Activated naive CD4-positive, alpha-beta T cell treated with anti-CD3 and anti-CD28 coated beads, Interleukin-2, amount 10 ng/mL, durations not matched to agents 7 days and 5 days (primary cell): ENCODE measurements around the gene FAM9C.
A peak's percentile ranks its signal among the peaks of the same experiment; 100 is the strongest.

Experiments used
- CTCF ChIA-PET: fragments of 350-600 bp; sonication (Branson Sonifier 250); formaldehyde crosslinking; loops from one replicate; lab custom pipeline; 2021; ENCODE audit warnings: antibody characterized with exemption; lab: Charles Lee
- DNase-seq: peaks from one replicate; pipeline ENCODE4 v3.0.0-alpha.2; 2020
- H3K27ac Mint-ChIP-seq: one replicate; pipeline ENCODE4 v1.8.0; 2021; ENCODE audit warnings: mild to moderate bottlenecking, moderate library complexity, mixed read lengths
- H3K27me3 Mint-ChIP-seq: one replicate; pipeline ENCODE4 v1.8.0; 2021; ENCODE audit warnings: mild to moderate bottlenecking, mixed read lengths
- H3K36me3 Mint-ChIP-seq: one replicate; pipeline ENCODE4 v1.8.0; 2021; ENCODE audit warnings: mixed read lengths
- H3K4me1 Mint-ChIP-seq: one replicate; pipeline ENCODE4 v1.8.0; 2021; ENCODE audit warnings: mixed read lengths
- H3K4me3 Mint-ChIP-seq: one replicate; pipeline ENCODE4 v1.8.0; 2021; ENCODE audit warnings: mild to moderate bottlenecking, moderate library complexity, mixed read lengths
- H3K9me3 Mint-ChIP-seq: one replicate; pipeline ENCODE4 v1.8.0; 2021; ENCODE audit warnings: mixed read lengths

FAM9C gene

GRCh38 chrX:12986164-12986779 lies 58.1 kb downstream of the FAM9C start:
- DNase-seq: no peak
- H3K36me3 Mint-ChIP-seq: peaks cover 12% of the 10 kb centered on the region
- peak overlapping the region; percentile 100 for H3K27ac Mint-ChIP-seq
- peaks cover 78% of the 10 kb centered on the region for H3K4me1 Mint-ChIP-seq
- H3K4me3 Mint-ChIP-seq: no peak overlapping the region
- CTCF ChIA-PET: interaction anchor here (0.8 to 2.0 kb wide), 5 partner anchors 13 to 501 kb away, joined by 3 to 6 read pairs (median 3); no protein-coding TSS in a partner anchor
- peaks cover 4% of the 10 kb centered on the region for H3K9me3 Mint-ChIP-seq
- no peaks in the 10 kb centered on the region for H3K27me3 Mint-ChIP-seq
